Body of pancreas (tissue), 4 donors: Measurements from ENCODE around the gene CD4. TPM values are rescaled to one million over a fixed set of nuclear protein-coding genes. Genes with fewer than 3 reads are reported as not detected.

Source experiments
- ATAC-seq: fragments of 150-250 bp; one replicate; pipeline ENCODE4 v1.9.1; 2016
- DNase-seq, 4 donors: peaks; one replicate each; pipeline ENCODE4 v3.0.0-alpha.2; 2019
- H3K27ac ChIP-seq, 4 donors: fragments of 200-600 bp; sonication (generic); 1 replicate in 3 of 4; 2 replicates in 1 of 4; pipeline versions ENCODE4 v1.5.1 to v1.6.1; 2016 to 2019; ENCODE audit warnings: mild to moderate bottlenecking in 1 of 4, mixed read lengths in 1 of 4, moderate library complexity in 1 of 4
- H3K27me3 ChIP-seq, 2 donors: fragments of 200-600 bp; sonication (generic); one replicate each; pipeline ENCODE4 v1.6.0; 2016; ENCODE audit warnings: mild to moderate bottlenecking in 1 of 2
- H3K36me3 ChIP-seq, 2 donors: fragments of 200-600 bp; sonication (generic); replicated peaks in 1 of 2; 2 replicates each; pipeline ENCODE4 v1.5.1; 2016; ENCODE audit warnings: low read depth in 2 of 2; ENCODE audit not compliant: insufficient read depth in 1 of 2
- H3K4me1 ChIP-seq: fragments of 200-600 bp; sonication (generic); one replicate; pipeline ENCODE4 v1.6.0; 2016
- H3K4me3 ChIP-seq, 2 donors: fragments of 200-600 bp; sonication (generic); 1 replicate in 1 of 2; 2 replicates in 1 of 2; pipeline ENCODE4 v1.5.1; 2016 to 2019
- H3K9me3 ChIP-seq, 3 donors: fragments of 200-600 bp; sonication (generic); 1 replicate in 2 of 3; 2 replicates in 1 of 3; pipeline ENCODE4 v1.5.1; 2016
- POLR2A ChIP-seq, 3 donors: fragments of 450-650 bp; IDR thresholded peaks; one replicate each; pipeline ENCODE4 v1.6.1; 2016; ENCODE audit warnings: antibody characterized with exemption in 3 of 3, mild to moderate bottlenecking in 2 of 3
- WGBS, 2 donors: methylation state at CpG; one replicate each; pipeline ENCODE4 v1.1.5; 2017; 5-methylcytosine and 5-hydroxymethylcytosine counted together
- intact Hi-C: fragments of 100-400 bp; cut with DNase I; formaldehyde crosslinking; loops from one replicate; pipeline ENCODE4 v1.15.1; 2023
- total RNA-seq, 2 donors: library from RNA; depleted of rRNA; stranded (reverse); fragments of >200 nt; gene quantifications; one replicate each; pipeline ENCODE4 v1.1.0, GENCODE V29; 2016
- TF ChIP-seq, protein P1 (sequence below), 7 experiments: fragments of 450-650 bp in 4 of 7; fragments of 200-600 bp in 3 of 7; sonication (generic) in 3 of 7; IDR thresholded peaks; one replicate each; pipeline ENCODE4 v1.5.1; 2016 to 2019; ENCODE audit warnings: antibody characterized with exemption in 7 of 7

Gene CD4
- total RNA-seq, 2 donors from 2014 or later: 3.0 to 5.2 TPM

DNA sequence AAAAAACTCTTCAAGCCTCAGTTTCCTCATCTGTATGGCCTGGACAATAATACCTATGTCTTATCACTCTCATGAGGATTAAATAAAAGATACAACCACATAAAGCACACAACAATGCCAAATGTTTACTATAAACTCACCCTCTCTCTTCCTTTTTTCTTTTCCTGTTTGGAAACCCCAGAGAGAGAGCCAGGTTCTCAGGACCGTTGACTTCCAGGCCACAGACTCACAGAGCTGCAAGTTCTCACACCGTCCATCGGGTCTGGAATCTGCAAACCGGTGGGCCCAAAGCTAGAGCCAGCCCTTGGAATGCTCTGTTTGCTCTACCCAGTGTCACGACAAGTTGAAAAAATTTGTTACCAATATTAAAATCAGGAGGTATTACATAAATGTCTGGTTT lies 4.6 kb upstream of the CD4 start:
- no peak for ATAC-seq
- intact Hi-C loops: loop anchor here (5.0 kb wide), 1 partner anchor 47 kb away; no protein-coding TSS in a partner anchor
- H3K4me1 ChIP-seq: no peaks in the 10 kb centered on the region

DNA sequence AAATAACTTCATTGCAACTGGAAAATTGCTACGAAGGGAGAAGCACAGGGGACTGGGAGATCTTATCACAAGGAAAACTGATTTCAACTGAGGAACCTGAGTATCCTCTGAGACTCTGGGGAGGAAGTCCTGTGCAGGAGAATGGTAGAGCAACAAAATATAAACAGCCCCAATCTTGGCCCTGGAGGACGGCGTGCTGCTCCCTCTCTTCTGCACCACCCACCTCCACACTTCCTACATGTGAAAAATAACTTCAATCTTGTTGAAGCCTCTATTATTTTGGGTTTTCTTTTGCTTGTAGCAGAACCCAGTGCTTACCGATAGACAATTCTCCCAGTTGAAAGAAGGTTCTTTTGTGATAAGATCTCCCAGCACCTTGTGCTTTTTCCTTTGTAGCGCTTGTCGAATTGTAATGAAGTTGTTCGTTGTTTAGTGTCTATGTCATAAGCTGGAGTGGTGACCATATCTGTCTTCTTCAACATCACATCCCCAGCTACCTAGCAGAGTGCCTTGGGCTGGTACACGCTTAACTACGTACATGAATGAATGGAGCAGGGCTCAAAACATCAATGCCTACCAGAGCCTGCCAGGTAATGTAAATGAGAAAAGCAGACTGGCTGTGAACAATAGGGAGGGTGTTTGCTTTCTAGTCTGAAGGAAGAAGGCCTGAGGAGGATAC lies 2.8 kb upstream of the CD4 start:
- Histone ChIP-seq H3K27ac (no peak overlapping the region), H3K27me3 (no peaks in the 10 kb centered on the region), H3K4me1 (no peaks in the 10 kb centered on the region), H3K36me3 (no peaks in the 10 kb centered on the region), H3K4me3 (no peak overlapping the region), H3K9me3 (no peaks in the 10 kb centered on the region)
- DNase-seq (no peak), ATAC-seq (no peak)
- WGBS, 2 donors: 58 to 77% methylated on average over 9 of the region's 9 CpGs
- TF ChIP-seq, protein P1, sequence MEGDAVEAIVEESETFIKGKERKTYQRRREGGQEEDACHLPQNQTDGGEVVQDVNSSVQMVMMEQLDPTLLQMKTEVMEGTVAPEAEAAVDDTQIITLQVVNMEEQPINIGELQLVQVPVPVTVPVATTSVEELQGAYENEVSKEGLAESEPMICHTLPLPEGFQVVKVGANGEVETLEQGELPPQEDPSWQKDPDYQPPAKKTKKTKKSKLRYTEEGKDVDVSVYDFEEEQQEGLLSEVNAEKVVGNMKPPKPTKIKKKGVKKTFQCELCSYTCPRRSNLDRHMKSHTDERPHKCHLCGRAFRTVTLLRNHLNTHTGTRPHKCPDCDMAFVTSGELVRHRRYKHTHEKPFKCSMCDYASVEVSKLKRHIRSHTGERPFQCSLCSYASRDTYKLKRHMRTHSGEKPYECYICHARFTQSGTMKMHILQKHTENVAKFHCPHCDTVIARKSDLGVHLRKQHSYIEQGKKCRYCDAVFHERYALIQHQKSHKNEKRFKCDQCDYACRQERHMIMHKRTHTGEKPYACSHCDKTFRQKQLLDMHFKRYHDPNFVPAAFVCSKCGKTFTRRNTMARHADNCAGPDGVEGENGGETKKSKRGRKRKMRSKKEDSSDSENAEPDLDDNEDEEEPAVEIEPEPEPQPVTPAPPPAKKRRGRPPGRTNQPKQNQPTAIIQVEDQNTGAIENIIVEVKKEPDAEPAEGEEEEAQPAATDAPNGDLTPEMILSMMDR (IDR thresholded peaks at IDR 0.05): no peak
- TF ChIP-seq POLR2A (IDR thresholded peaks at IDR 0.05): no peak
- intact Hi-C loops: no loop called here

More for the DNA sequence above, 4.6 kb upstream of the CD4 start:
- H3K4me3 ChIP-seq: no peak overlapping the region
- no peak for DNase-seq
- WGBS, 2 donors: 73 to 74% methylated on average over 5 of the region's 5 CpGs
- no peaks in the 10 kb centered on the region for H3K9me3 ChIP-seq
- H3K27me3 ChIP-seq: no peaks in the 10 kb centered on the region
- no peak for TF ChIP-seq POLR2A (IDR thresholded peaks at IDR 0.05)
- TF ChIP-seq, protein P1 (IDR thresholded peaks at IDR 0.05): no peak
- H3K27ac ChIP-seq: no peak overlapping the region
- H3K36me3 ChIP-seq: no peaks in the 10 kb centered on the region

DNA sequence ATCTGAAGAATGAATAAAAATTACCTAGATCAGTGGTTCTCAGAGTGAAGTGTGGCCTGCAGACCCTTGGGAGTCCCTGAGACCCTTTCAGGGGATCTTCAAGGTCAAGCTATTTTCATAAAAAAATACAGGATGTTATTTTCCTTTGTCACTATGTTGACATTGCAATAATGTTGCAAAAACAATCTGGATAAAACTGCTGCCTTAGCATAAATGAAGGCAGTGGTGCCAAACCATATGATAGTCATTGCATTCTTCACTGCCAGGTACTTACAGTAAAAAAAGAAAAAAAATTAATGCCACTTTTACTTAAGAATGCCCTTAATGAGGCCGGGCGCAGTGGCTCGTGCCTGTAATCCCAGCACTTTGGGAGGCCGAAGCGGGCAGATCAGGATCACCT lies 2.0 kb upstream of the CD4 start:
- no peak overlapping the region for H3K27ac ChIP-seq
- no peaks in the 10 kb centered on the region for H3K36me3 ChIP-seq
- intact Hi-C loops: no loop called here
- WGBS, 2 donors: 91 to 95% methylated on average over 5 of the region's 5 CpGs
- H3K4me3 ChIP-seq: no peak overlapping the region
- ATAC-seq (no peak), DNase-seq (no peak)
- no peaks in the 10 kb centered on the region for H3K27me3 ChIP-seq
- TF ChIP-seq POLR2A (IDR thresholded peaks at IDR 0.05): no peak
- TF ChIP-seq, protein P1 (IDR thresholded peaks at IDR 0.05): no peak
- no peaks in the 10 kb centered on the region for H3K4me1 ChIP-seq
- H3K9me3 ChIP-seq: no peaks in the 10 kb centered on the region

DNA sequence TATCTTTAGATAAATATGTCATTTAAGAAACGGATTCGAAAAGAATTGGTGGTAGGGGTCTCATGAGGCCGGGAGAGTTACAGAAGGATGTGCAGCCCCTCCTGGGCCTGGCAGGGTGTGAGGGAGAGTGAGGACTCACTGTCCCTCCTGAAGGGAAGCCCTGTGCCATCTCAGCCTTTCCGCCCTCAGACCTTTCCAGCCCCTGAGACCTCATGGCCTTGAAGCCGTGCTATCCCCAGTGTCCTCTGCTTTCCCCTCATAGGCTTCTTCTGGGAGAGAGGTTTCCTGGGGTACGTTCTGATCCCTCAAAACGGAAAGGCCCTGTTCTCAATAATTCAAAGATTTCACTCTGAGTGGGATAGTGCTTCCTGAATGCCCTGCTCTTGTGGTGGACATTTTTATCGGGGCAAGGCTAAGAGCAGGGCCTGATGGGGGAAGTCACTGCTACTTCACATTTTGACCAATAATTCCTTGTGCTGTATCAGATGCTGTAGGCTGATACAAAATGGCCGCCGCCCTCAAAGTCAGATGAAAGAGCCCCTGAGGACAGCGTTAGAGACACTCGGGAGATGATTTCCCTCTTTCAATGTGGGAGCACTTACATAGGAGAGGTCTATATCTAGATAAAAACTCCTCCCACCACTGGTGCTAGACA lies 1.3 kb downstream of the CD4 start:
- no peak for TF ChIP-seq POLR2A (IDR thresholded peaks at IDR 0.05)
- TF ChIP-seq, protein P1 (IDR thresholded peaks at IDR 0.05): no peak
- Histone ChIP-seq H3K4me3 (no peak overlapping the region), H3K36me3 (no peaks in the 10 kb centered on the region), H3K4me1 (no peaks in the 10 kb centered on the region), H3K27me3 (no peaks in the 10 kb centered on the region), H3K9me3 (no peaks in the 10 kb centered on the region), H3K27ac (peak overlapping the region in 1 of 4 donors; percentile 1)
- no peak for ATAC-seq
- intact Hi-C loops: no loop called here
- DNase-seq: no peak
- 62 to 71% methylated on average over 11 to 12 of the region's 12 CpGs for WGBS, 2 donors
